HG03060 (cell line): Measurements from ENCODE around the gene BRD1.
"Not testable (repeated sequence)": the region's sequence is repeated elsewhere in the genome, so short reads cannot be mapped to it uniquely, and the experiment has no call there.

Experiments used
- ATAC-seq: cut with Tn5 transposase; IDR thresholded peaks from one replicate; pipeline ENCODE4 v1.9.1; 2021; ENCODE audit warnings: low read depth, moderate number of reproducible peaks; ENCODE audit not compliant: unreplicated experiment

The BRD1 gene

DNA sequence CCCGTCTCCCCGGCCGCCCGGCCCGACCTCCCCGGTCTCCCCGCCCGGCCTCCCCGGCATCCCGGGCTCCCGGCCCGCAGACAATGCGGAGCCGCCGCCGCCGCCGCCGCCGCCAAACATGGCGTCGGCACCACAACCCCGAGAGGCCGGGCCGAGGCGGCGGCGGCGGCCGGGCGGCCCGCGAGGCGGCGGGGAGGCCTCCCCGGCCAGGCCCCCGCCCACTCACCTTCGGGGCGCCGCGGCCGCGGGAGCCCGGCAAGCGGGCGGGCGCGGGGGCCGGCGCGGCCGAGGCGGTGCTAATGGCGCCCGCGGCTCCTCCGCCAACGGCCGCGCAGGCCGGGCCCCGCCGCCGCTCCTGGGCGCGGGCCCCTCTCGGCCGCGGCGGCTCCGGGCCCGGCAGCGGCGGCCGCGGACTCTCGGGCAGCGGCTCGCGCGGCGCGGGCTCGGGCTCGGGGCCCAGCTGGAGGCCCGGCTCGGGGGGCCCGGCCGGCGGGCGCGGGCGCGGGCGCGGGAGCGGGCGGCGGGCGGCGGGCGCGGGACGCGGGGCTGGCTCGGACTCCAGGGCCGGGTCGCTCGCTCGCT, 311 bp downstream of the BRD1 start:
- no peak for ATAC-seq

DNA sequence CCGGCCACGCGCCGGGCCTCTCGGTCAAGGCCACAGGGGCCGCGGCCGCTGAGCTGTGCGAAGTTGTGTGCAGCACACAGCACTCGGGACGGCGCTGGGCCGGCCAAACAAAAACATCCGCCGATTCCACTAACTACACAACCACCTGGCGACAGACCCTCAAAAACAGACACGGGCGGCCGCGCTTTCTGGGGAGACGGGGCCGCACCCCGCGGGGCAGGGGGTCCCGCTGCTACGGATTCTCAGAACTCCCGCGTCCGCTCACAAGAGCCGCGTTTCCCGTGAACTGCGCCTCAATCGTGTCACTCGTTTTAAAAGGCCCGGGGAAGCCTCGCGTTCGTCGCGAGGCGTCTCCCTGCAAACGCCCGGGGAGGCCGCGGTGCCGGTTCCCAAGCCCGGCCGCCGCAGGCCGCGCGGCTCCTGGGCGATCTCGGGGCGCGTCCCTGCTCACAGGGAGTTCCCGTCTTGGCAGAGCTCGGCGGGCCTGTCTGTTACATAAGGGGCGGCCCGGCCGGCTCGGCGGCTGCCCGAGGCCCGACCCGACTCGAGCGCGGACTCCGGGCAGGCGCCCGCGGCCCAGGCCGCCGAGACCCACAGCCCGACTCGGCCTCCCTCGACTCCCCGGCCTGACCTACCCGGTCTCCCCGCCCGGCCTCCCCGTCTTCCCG, 936 bp downstream of the BRD1 start:
- ATAC-seq = no peak

DNA sequence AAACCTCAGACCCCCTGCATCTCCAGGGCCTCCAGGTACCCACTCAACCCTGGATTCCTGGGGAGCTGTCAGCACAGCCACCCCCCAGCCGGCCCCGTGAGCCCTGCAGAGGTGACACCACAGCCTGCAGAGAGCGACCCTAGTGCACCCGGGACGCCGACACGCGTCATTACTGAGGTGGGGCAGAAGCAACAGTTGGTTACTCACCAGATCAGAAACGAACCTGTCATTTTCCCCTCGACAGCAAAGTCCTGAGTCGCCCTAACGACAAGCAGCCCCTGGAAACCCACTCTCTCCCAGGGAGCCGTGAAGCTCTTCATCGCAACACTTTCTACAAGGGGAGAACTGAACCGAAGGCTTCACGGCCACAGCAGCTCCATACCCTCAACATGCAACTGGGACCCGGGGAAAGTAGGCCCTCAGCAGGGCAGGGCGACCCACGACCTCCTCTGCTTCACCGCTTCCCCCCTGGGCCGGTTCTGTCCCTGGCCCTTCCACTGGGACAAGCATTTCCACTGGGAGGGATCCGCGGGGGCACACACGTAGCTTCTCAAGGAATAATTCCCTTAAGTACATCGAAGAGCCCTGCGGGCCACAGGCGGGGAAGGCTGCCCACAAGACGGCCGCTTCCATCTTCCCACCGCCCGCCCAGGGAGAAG, 1.6 kb downstream of the BRD1 start:
- no peak for ATAC-seq

DNA sequence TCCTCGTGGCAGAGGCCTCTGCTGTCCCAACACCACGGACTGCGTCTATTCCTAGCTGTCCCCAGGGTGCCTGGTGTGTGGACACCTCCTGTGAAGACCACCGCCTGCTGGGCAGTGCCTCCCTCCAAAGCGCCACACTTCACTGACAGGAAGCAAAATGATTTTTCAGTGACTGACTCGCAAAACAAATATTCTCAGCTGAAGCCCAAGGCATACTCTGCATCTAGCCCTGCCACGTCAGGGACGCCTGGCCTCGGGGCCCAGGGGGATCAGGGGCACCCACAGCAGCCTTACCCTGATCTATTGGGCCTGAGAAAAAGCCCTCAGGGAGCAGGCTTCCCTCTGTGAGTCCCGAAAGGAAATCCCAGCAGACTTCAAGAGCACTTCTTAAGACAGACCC, 2.2 kb downstream of the BRD1 start:
- no peak for ATAC-seq

DNA sequence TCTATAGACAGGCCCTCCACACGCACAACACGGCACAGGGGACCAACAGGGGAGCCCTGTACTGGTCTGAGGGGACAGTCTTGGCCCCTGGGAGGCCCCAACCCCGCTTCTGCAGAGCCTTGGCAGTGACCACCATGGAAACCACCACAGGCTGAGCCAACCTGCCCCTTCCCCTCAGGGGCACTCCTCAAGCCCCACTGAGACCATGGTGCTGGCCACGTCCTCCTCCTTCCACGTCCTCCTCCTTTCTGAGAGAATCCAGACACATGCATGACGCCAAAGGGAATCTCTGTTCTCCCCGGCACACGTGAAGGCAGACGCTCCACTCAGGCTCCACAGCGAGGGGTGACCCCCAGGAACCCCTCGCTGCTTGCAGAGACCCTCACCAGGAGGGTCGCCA, 2.7 kb downstream of the BRD1 start:
- ATAC-seq = no peak

DNA sequence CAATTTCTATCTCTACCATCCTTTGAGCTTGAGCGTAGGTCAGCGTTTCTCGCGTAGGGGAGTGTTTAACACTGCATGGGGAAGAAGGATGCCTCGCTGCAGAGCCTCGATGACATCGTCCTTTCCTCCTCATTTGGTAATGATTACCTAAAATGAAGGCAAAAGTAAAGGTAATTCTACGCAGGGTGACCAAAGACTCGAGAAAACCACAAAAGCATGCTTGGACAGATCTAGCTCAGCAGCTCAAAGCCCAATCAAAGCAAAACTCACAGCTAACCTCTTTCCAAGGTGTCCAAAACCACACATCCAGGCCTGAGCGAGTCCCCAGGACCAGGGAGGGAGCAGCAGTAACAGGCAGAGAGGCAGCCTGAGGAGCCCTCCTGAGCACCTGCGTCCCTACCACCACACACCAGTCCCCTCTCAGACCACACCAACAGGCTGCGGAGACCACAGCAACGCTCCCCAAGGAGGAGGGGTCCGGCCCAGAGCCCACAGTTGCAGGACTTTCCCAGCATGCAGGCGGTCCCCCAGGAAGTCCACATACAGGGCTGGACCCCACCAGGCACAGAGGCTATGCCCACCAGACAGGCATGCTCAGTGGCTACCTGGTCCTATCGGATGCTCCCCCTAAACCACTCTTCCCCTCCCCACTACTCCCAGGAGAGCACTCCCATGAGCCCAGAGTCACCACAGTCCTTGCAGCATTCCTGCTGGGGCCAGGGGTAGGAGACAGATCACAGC, 3.3 kb downstream of the BRD1 start:
- no peak for ATAC-seq

DNA sequence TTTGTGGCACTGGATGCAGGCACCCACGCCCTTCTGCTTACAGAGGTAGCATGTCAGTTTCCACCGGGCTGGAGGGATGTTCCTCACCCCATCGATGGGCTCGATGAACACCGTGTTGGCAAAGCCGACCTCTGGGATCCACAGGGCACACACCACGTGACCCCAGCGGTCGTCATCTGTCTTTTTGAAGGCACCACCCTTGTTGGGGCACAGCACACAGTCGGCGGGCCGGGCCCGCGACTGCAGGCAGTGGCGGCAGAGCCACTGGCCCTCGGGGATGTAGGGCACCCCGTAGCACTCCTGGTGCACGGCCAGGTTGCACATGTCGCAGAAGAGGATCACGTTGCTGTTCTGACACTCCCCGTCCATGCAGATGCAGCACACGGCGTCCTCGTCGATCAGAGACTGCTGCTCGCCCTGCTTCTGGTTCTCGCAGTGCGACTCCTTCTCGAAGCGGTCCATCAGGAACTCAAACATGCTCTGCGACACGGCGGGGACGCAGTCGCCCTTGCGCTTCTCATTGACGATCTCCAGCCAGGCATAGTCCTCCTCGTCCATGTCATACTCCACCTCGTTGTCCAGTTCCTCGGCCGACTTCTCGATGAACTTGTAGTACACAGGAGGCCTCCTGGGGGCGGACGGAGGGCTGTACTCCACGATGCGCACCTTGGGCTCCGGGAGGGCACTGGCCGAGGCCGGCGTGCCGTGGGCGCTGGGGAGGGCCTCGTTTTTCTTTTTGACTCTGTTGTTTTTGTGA, 4.2 kb downstream of the BRD1 start:
- ATAC-seq = no peak

DNA sequence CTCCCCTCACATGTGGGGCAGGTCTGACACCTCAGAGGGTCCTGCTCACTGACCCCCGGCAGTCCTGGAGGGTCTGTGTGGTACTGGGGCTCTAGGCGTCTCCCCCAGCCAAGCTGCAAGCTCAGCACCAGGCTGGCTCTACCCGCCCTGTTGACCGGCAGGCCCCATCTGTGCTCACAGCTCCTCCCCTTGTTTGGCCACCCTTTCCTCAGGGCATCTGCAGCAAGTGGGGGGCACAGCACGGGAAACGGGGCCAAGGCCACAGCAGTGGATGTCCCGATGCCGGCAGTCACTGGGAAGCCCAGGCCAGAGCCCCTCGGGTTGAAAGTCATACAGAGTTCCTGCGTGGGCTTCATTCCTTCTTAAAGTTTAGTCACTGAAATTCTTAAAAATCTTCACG, 5.9 kb downstream of the BRD1 start:
- ATAC-seq = not testable (repeated sequence)

DNA sequence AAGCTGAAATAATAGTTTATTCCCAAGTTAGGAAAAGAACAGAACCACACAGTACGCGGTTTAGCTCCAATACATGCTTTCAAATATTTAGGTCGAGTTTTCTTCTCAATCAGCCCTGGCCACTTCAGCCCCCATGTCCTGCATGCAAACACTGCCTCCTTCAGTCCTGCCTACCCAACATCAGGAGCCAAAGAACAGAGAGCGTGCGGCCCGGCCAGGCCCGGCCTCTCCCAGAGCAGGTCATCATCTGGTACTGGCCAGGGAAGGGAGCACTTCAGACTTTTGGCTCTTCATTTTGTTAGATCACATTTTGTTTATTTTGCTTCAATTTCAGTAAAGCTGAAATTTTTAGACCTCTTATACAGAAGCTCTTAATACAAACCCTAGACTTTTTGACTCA, 6.7 kb downstream of the BRD1 start:
- no peak for ATAC-seq

DNA sequence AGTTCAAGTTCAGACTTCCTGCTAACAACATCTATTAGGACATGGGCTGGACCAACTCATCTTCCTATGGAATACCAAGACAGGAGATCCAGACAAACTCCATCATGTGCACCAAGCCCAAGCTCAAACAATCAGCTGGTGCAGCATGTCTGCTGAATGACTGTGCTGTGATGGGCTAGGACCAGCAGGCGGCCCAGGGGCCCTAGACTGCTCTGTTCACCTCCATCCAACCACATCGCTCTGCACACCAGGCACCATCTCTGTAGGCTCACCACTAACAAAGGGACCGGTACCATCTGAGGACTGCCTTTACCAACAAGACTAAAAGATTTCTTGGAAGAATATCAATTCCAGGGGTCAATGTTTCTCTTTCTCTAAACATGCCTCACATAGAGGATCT, 10.3 kb downstream of the BRD1 start:
- ATAC-seq = no peak

DNA sequence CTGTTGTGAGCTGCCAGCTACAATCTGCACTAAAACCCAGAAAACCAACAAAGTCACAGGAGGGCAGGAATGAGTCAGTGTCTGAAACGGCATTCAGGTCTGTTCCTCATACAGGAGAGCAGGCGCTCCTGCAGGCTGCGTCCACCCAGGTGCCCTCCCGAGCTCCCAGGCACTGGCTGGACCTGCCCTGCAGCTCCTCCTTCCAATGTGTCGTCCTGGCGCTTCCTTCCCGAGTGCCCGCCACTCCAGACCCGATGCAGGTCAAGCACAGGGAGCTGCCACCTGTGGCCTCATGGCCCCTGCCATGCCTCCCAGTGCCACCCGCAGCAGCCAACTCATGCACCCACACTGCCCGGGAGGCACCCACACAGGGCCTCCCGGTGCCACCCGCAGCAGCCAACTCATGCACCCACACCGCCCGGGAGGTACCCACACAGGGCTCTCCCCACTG, 12.0 kb downstream of the BRD1 start:
- no peak for ATAC-seq

DNA sequence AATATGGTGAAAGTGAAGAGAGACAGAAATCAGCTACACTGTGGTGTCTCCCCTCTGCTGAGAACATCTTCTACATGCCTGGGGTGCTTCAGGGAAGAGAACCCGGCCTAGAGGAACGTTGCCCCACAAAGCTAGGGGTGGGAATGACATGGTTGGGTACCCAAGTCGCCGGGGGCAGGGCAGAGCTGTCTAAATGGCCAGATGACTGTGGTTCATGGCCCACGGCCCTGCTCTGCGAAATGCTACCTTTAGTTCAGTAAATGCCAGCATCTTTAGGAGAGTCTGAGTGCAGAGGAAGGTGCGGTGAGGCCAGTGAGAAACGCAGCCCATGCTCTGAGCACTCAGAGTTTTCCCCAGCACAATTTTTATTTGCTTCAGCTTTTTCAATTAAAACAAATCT, 12.8 kb downstream of the BRD1 start:
- no peak for ATAC-seq

DNA sequence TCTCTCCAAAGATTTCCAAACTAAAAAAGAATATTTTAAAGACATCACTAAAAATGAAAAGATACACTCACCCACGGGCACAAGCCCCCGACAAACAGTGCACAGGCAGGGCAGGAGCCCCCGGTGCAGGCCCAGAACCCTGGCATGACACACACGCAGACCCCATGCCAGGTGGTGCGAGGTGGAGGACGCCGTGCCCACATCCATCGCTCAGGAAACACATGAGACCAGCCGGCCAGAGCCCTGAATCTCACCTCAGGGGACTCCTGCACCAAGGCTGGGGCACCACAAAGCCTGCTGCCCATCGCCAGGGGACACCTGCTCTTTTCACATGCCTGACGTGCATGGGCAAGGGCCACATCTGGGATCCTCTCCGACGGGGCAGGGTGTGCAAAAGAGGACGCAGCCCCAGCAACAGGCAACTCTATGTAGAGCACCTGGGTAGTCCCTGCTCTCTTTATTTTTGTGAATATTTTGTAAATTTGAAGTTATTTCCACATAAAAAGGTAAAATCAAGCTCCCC, 13.4 kb downstream of the BRD1 start:
- ATAC-seq = no peak

DNA sequence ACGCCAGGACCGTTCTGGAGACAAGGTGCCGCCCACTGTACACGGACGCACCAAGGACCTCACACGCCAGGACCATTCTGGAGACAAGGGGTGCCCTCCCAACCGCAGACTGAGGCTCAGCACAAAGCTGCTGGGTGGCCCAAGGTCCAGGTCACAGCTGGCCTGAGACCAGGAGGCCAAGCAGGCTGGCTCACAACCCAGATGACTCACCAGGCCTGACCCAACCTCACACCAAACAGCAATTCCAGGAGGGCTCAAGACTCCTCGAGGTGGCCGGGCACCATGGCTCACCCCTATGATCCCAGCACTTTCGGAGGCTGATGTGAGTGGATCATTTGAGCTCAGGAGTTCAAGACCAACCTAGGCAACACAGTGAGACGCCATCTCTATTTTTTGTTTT, 14.8 kb downstream of the BRD1 start:
- no peak for ATAC-seq

DNA sequence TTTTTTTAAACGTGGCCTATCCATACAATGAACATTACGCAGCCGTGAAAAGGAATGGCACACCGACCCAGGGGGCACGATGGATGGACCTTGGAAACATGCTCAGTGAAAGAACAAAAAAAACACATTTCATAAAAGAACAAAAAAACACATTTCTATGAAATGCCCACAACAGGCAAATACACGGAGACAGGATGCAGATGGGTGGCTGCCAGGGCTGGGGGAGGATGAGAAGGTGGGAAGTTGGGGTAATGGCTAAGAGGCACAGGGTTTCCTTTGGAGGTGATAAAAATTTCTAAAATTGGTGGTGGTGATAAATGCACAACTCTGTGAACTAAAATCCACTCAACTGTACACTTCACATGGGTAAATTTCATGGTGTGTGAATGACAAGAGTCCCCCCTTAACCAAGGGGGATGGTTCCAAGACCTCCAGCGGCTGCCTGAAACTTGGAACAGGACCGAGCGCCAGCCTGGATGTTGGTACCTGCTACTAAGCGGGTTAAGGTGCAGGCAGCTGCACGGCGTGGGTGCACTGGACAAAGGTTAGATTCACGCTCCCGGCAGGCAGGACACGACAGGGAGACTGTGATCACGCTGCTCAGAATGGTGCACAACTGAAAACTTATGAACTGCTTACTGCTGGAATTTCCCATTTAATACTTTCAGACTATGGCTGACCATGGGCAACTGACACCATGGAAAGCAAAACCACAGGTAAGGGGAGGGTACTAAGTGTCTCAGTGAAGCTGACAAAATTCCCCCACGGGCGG, 16.5 kb downstream of the BRD1 start:
- ATAC-seq = no peak

DNA sequence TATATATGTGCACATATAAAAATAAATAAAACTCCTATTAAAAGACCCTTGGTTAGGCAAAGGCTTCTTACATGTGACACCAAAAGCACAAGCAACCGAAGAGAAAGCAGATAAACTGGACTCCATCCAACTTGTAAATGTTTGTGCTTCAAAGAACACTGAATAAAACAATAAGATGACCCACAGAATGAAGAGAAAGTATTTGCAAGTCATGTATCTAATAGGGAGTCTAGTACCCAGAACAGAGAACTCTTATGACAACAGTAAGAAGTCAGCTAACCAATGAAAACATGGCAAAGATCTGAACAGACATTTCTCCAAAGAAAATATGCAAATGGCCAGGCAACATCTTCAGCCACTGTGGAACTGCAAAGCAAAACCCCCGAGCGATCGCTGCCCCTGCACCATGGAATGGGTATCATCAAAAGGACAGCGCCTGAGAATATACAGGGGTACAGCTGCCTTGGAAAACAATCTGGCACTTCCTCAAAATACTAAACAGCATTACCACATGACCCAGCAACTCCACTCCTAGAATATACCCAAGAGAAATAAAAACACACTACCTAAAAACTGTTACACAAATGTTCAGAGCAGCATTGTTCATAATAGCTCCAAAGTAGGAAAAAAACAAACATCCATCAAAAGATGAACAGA, 17.2 kb downstream of the BRD1 start:
- ATAC-seq = no peak

DNA sequence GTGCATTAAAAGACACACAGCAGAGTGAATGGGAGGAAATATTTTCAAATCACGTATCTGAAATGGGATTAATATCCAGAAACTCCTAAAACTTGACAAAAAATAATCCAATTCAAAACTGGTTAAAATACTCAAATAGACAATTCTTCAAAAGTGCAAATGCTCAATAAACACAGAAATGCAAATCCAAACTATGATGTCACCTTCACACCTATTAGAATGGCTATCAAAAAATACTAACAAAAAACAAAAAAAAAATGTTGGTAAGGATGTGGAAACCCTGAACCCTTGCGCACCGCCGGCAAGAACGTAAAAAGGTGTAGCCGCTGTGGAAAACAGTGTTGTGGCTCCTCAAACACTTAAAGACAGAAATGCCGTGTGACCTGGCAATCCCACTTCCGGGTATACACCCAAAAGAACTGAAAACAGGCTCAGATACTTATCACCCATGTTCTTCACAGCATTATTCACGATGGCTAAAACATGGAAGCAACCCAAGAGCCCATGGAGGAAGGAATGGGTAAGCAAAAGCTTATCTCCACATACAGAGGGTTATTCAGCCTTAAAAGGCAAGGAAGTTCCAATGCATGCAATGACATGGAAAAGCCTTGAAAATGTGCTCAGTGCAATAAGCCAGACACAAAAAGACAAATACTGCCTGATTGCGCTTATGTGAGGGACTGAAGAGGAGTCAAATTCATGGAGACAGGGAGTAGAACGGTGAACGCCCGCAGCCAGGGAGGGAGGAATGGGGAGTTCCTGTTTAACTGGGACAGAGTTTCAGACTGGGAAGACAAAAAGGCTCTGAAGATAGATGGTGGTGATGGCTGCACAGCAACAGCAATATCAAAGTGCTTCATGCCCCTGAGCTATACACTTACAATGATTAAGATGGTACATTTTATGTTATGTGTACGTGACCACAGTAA, 19.6 kb downstream of the BRD1 start:
- ATAC-seq = no peak

DNA sequence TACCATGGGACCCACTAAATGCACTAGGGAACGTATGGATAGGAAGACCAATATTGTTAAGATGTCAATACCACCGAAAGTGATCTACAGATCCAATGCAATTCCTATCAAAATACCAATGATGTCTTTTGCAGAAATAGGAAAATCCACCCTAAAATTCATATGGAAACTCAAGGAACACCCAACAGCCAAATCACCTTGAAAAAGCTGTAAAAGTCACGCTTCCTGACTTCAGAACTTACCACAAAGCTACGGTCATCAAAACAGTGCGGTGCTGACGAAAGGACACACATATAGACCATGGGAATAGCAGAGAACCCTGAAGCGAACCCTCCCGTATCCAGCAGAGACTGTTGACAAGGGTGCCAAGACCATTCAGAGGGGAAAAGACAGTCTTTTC, 20.5 kb downstream of the BRD1 start:
- no peak for ATAC-seq
